ENCODE measurements around the gene DLX2. TPM values are rescaled to one million over a fixed set of nuclear protein-coding genes. Genes with fewer than 3 reads are reported as not detected.

The DLX2 gene
- total RNA-seq, result 0.09 and 0.32 TPM in 2 replicates

DNA sequence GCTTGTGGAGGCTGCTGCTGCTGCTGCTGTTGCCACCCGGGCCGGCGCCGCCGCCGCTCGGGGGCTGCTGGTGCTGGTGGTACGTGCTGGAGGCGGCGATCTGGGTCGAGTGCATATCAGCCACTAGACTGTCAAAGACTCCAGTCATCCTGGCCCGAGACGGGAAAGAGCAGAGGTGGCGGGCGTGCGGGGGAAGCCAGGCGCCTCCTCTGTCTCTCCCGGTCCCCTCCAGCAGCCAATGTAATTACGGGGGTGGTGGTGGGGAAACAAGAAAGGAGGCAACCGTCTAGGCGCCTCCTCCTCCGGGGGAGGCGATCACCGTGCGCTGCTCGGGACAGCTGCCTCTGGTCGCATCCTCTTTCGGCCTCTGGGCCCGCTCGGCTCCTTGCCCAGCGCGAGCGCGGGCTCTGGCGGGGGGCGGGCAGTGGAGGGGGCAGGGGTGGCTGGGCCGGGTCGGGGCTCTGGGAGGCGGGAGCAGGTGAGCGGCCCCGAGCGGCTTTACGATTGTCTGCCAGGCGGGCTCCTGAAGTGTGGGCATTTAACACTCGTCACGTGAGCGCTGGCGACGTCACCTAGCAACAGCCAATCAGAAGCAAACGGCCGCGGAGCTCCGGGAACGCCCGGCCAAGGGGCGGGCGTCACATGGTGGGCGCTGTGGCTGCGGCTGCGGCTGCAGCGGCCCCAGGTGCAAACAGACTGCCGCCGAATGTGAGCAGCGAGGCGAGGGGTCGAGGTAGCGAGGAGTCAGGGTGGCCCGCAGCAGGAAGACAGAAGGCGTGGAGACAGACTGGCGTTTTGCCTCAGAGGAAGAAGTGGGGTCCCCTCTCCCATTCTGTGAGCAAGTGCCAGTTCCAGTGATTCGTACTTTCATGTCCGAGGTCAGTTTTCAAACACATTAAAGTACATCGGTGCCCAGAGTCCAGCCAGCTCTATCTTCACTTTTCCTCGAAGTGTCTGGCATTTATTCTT, at the start of gene DLX2:
TSS of gene DLX2 (minus strand) at position 510 of the 969 bp plus-strand sequence. CDS start at position 148, 362 bp downstream.

DNA sequence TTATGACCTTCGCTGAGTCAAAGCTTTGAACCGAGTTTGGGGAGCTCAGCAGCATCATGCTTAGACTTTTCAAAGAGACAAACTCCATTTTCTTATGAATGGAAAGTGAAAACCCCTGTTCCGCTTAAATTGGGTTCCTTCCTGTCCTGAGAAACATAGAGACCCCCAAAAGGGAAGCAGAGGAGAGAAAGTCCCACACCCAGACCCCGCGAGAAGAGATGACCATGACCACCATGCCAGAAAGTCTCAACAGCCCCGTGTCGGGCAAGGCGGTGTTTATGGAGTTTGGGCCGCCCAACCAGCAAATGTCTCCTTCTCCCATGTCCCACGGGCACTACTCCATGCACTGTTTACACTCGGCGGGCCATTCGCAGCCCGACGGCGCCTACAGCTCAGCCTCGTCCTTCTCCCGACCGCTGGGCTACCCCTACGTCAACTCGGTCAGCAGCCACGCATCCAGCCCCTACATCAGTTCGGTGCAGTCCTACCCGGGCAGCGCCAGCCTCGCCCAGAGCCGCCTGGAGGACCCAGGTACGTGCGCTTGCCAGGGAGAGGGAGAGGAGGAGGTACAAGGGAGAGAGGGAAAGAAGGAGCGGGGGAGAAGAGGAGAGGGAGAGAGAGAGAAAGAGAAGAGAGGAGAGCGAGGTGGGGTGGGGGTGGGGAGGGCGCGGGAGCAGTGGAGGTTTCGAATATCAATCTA, 17.1 kb downstream of the DLX2 start, which contains the start of gene DLX1:
TSS of gene DLX1 (plus strand) at position 48 of the 700 bp plus-strand sequence. CDS start at position 219, 171 bp downstream.

Other genes starting within 250 kb of the DLX2 start
- 17.5 and 21.6 TPM in 2 replicates for gene SLC25A12, start 208.7 kb downstream of the DLX2 start, total RNA-seq
- gene HAT1, start 180.4 kb downstream of the DLX2 start, total RNA-seq, result 18.4 and 21.8 TPM in 2 replicates
- gene METAP1D, start 102.9 kb downstream of the DLX2 start, total RNA-seq, result 4.9 and 5.2 TPM in 2 replicates
- gene DLX1, start 17.4 kb downstream of the DLX2 start, total RNA-seq, result 1.4 TPM in 2 replicates